Type B pancreatic cell (in vitro differentiated cells): Measurements from ENCODE around the gene POGK. TPM values are rescaled to one million over a fixed set of nuclear protein-coding genes. Genes with fewer than 3 reads are reported as not detected.

Experiments
- DNase-seq: peaks from one replicate; pipeline ENCODE4 v3.0.0; 2021; ENCODE audit warnings: mixed read lengths; ENCODE audit not compliant: unreplicated experiment; ENCODE audit errors: extremely low spot score
- H3K27ac Mint-ChIP-seq: 2 replicates; pipeline ENCODE4 v1.8.0; 2021; ENCODE audit warnings: mild to moderate bottlenecking, mixed read lengths
- H3K27me3 Mint-ChIP-seq: 2 replicates; pipeline ENCODE4 v1.8.0; 2021; ENCODE audit warnings: mixed read lengths
- H3K36me3 Mint-ChIP-seq: 2 replicates; pipeline ENCODE4 v1.8.0; 2021; ENCODE audit warnings: mixed read lengths
- H3K4me1 Mint-ChIP-seq: one replicate; pipeline ENCODE4 v1.8.0; 2021; ENCODE audit warnings: mixed read lengths; ENCODE audit not compliant: unreplicated experiment
- H3K4me3 Mint-ChIP-seq: 2 replicates; pipeline ENCODE4 v1.8.0; 2021; ENCODE audit warnings: mild to moderate bottlenecking, mixed read lengths
- H3K9me3 Mint-ChIP-seq: 2 replicates; pipeline ENCODE4 v1.8.0; 2021; ENCODE audit warnings: mixed read lengths
- total RNA-seq: library from RNA; stranded (reverse); gene quantifications from 2 replicates; pipeline ENCODE4 v1.2.1, GENCODE V29; 2021; ENCODE audit warnings: low replicate concordance
- TF ChIP-seq, protein P1 (sequence below): fragments of 200-600 bp; sonication (generic); conservative IDR thresholded peaks from 2 replicates; pipeline ENCODE4 v1.5.0; 2021; ENCODE audit warnings: antibody characterized with exemption, mild to moderate bottlenecking

POGK gene
- total RNA-seq, 1 donor from 2014 or later = 40.7 TPM

- Mint-ChIP-seq H3K9me3 (no peaks in the 10 kb centered on the region), H3K27ac (no peak overlapping the region), H3K4me1 (no peaks in the 10 kb centered on the region), H3K36me3 (no peaks in the 10 kb centered on the region), H3K4me3 (no peak overlapping the region), H3K27me3 (peaks cover 53% of the 10 kb centered on the region)
- no peak for DNase-seq
- TF ChIP-seq, protein P1, sequence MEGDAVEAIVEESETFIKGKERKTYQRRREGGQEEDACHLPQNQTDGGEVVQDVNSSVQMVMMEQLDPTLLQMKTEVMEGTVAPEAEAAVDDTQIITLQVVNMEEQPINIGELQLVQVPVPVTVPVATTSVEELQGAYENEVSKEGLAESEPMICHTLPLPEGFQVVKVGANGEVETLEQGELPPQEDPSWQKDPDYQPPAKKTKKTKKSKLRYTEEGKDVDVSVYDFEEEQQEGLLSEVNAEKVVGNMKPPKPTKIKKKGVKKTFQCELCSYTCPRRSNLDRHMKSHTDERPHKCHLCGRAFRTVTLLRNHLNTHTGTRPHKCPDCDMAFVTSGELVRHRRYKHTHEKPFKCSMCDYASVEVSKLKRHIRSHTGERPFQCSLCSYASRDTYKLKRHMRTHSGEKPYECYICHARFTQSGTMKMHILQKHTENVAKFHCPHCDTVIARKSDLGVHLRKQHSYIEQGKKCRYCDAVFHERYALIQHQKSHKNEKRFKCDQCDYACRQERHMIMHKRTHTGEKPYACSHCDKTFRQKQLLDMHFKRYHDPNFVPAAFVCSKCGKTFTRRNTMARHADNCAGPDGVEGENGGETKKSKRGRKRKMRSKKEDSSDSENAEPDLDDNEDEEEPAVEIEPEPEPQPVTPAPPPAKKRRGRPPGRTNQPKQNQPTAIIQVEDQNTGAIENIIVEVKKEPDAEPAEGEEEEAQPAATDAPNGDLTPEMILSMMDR = no peak
These were observed 43.6 kb downstream of the POGK start for GRCh38 chr1:166882893-166883292.

DNA sequence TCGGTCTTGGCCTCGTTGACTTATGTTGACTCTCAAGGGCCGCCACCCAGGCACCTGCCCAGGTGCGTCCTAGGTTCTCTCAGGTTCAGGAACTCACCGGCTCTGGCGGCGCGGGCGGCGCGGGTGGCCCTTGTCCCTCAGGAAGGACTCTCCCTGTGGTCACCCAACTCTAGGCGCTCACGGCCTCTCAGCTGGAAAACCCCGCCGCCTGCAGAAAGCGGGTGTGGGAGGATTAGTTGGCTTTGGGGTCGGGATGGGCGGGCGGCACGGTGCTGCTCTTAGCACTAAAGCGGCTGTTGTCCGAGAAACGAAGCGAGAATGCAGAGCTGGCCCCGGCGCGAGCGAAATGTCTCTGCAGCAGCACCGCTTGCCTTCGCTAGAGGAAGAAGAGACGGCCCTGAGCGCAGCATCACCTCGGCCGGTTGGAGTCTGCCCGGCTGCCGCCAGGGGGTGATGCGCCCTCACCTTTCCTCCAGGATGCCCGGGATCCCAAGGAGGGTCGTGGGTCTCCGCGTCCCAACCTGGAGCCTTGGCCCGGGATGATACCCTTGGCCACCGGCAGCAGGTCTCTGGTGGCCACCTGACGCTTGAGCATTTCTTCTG is 44.9 kb downstream of the POGK start:
- peaks cover 60% of the 10 kb centered on the region for H3K27me3 Mint-ChIP-seq
- no peaks in the 10 kb centered on the region for H3K9me3 Mint-ChIP-seq
- no peaks in the 10 kb centered on the region for H3K36me3 Mint-ChIP-seq
- H3K4me1 Mint-ChIP-seq = no peaks in the 10 kb centered on the region
- H3K27ac Mint-ChIP-seq = no peak overlapping the region
- TF ChIP-seq, protein P1 = peak; percentile 83
- DNase-seq = peak; percentile 74
- H3K4me3 Mint-ChIP-seq = no peak overlapping the region

DNA sequence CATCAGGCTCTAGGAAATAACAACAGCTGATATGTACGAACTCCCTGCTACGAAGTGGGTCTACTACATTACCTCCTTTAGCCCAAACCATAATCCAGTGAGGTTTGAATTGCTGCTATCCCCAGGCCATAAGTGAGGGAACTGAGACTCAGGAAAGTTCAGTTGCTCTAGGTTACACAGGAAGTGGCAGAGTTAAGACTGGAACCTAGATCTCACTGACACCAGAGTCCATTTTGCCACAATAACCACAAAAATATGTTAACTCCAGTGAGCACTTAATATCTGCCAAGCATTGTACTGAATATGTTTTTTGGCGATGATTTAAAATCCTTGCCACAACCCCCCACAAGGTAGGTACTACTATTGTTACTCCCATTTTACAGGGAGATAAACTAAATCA is 45.7 kb downstream of the POGK start:
- H3K4me1 Mint-ChIP-seq = no peaks in the 10 kb centered on the region
- no peaks in the 10 kb centered on the region for H3K9me3 Mint-ChIP-seq
- H3K36me3 Mint-ChIP-seq = no peaks in the 10 kb centered on the region
- no peak overlapping the region for H3K4me3 Mint-ChIP-seq
- no peak for DNase-seq
- TF ChIP-seq, protein P1 = no peak
- peaks cover 69% of the 10 kb centered on the region for H3K27me3 Mint-ChIP-seq
- H3K27ac Mint-ChIP-seq = no peak overlapping the region

DNA sequence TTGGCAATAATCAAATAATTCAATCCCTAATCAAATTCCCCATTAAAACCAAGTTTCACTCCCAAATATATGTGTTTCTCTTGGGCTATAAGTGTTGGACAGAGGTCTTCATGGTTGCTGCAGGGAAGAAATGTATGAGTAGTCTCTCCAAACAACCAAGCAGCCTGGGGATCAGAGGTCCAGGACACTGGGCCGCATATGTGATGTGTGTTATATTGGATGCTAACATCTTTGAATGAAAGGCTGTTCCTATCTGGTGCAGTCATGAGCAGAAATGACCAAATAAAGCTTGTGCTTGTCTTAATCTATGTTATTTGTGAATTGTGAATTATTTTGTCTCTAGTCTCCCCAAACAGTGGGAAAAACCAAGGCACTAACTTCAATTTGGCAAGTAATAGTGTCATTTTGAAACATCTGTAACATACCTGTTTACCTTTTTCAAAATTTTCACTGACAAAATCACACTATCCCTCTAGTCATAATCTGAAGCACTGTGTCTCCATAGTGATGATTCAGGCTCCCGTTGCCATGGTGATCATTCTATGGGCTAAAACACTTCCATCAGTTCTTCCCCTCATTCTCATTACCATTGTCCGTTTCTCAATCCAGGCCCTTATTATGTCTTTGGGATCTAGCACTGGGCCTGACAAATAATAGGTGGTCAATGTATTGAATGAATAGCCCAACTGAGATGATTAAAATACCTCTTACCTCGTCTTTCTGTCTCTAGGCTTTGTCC is 49.3 kb downstream of the POGK start:
- peaks cover 68% of the 10 kb centered on the region for H3K27me3 Mint-ChIP-seq
- no peaks in the 10 kb centered on the region for H3K4me1 Mint-ChIP-seq
- no peak overlapping the region for H3K4me3 Mint-ChIP-seq
- H3K27ac Mint-ChIP-seq = no peak overlapping the region
- TF ChIP-seq, protein P1 = no peak
- H3K36me3 Mint-ChIP-seq = no peaks in the 10 kb centered on the region
- DNase-seq = no peak
- no peaks in the 10 kb centered on the region for H3K9me3 Mint-ChIP-seq

GRCh38 chr1:166889776-166890175 is 50.5 kb downstream of the POGK start:
- no peak for DNase-seq
- Mint-ChIP-seq H3K36me3 (no peaks in the 10 kb centered on the region), H3K4me3 (no peak overlapping the region), H3K4me1 (no peaks in the 10 kb centered on the region), H3K27ac (no peak overlapping the region), H3K9me3 (no peaks in the 10 kb centered on the region), H3K27me3 (peaks cover 66% of the 10 kb centered on the region)
- TF ChIP-seq, protein P1 = no peak
